Activated naive CD4-positive, alpha-beta T cell treated with anti-CD3 and anti-CD28 coated beads, Interleukin-2, amount 10 ng/mL, durations not matched to agents 7 days and 5 days (primary cell): ENCODE results near the gene COX6B2.
A peak's percentile ranks its signal among the peaks of the same experiment; 100 is the strongest.

Source experiments
- CTCF ChIA-PET: fragments of 350-600 bp; sonication (Branson Sonifier 250); formaldehyde crosslinking; loops from one replicate; lab custom pipeline; 2021; ENCODE audit warnings: antibody characterized with exemption; lab: Charles Lee
- DNase-seq: peaks from one replicate; pipeline ENCODE4 v3.0.0-alpha.2; 2020
- H3K27ac Mint-ChIP-seq: one replicate; pipeline ENCODE4 v1.8.0; 2021; ENCODE audit warnings: mild to moderate bottlenecking, moderate library complexity, mixed read lengths
- H3K27me3 Mint-ChIP-seq: one replicate; pipeline ENCODE4 v1.8.0; 2021; ENCODE audit warnings: mild to moderate bottlenecking, mixed read lengths
- H3K36me3 Mint-ChIP-seq: one replicate; pipeline ENCODE4 v1.8.0; 2021; ENCODE audit warnings: mixed read lengths
- H3K4me1 Mint-ChIP-seq: one replicate; pipeline ENCODE4 v1.8.0; 2021; ENCODE audit warnings: mixed read lengths
- H3K4me3 Mint-ChIP-seq: one replicate; pipeline ENCODE4 v1.8.0; 2021; ENCODE audit warnings: mild to moderate bottlenecking, moderate library complexity, mixed read lengths
- H3K9me3 Mint-ChIP-seq: one replicate; pipeline ENCODE4 v1.8.0; 2021; ENCODE audit warnings: mixed read lengths

COX6B2 gene

GRCh38 chr19:55373306-55373992 lies 18.9 kb upstream of the COX6B2 start:
- Mint-ChIP-seq H3K9me3 (no peaks in the 10 kb centered on the region), H3K27me3 (peaks cover 92% of the 10 kb centered on the region), H3K27ac (no peak overlapping the region), H3K4me1 (peaks cover 9% of the 10 kb centered on the region), H3K4me3 (no peak overlapping the region), H3K36me3 (no peaks in the 10 kb centered on the region)
- no peak for DNase-seq
- CTCF ChIA-PET: interaction anchor here (0.6 kb wide), 1 partner anchor 85 kb away, joined by 3 read pairs; no protein-coding TSS in a partner anchor

- Mint-ChIP-seq H3K9me3 (no peaks in the 10 kb centered on the region), H3K4me3 (no peak overlapping the region), H3K36me3 (no peaks in the 10 kb centered on the region), H3K4me1 (peaks cover 9% of the 10 kb centered on the region), H3K27ac (no peak overlapping the region), H3K27me3 (peaks cover 96% of the 10 kb centered on the region)
- no peak for DNase-seq
- CTCF ChIA-PET: no interaction called here
Measured at GRCh38 chr19:55372316-55373081, 18.0 kb upstream of the COX6B2 start.

- H3K4me3 Mint-ChIP-seq: peak within 1 kb of the TSS; percentile 21
- H3K36me3 Mint-ChIP-seq: no peaks in the 10 kb centered on the region
- H3K27me3 Mint-ChIP-seq: peaks cover 91% of the 10 kb centered on the region
- no peak for DNase-seq
- H3K27ac Mint-ChIP-seq: no peak within 1 kb of the TSS
- peaks cover 9% of the 10 kb centered on the region for H3K4me1 Mint-ChIP-seq
- H3K9me3 Mint-ChIP-seq: no peaks in the 10 kb centered on the region
- CTCF ChIA-PET: no interaction called here
Measured at GRCh38 chr19:55370305-55370988, 15.9 kb upstream of the COX6B2 start, which contains the start of gene IL11. Gene IL11, minus strand, starts transcription at chr19:55370463. Its CDS starts 153 bp downstream, at chr19:55370310.

GRCh38 chr19:55369653-55370304 lies 15.3 kb upstream of the COX6B2 start:
- Mint-ChIP-seq H3K36me3 (no peaks in the 10 kb centered on the region), H3K4me1 (peaks cover 9% of the 10 kb centered on the region), H3K4me3 (peak overlapping the region; percentile 21), H3K9me3 (no peaks in the 10 kb centered on the region), H3K27me3 (peaks cover 91% of the 10 kb centered on the region), H3K27ac (no peak overlapping the region)
- CTCF ChIA-PET: no interaction called here
- DNase-seq: peak; percentile 44

- peaks cover 9% of the 10 kb centered on the region for H3K4me1 Mint-ChIP-seq
- H3K36me3 Mint-ChIP-seq: no peaks in the 10 kb centered on the region
- no peak overlapping the region for H3K27ac Mint-ChIP-seq
- DNase-seq: peak; percentile 35
- no peaks in the 10 kb centered on the region for H3K9me3 Mint-ChIP-seq
- H3K4me3 Mint-ChIP-seq: no peak overlapping the region
- H3K27me3 Mint-ChIP-seq: peaks cover 86% of the 10 kb centered on the region
- CTCF ChIA-PET: interaction anchor here (0.8 kb wide), 1 partner anchor 18 kb away, joined by 4 read pairs; no protein-coding TSS in a partner anchor
Measured at GRCh38 chr19:55368701-55369563, 14.4 kb upstream of the COX6B2 start.

- H3K27ac Mint-ChIP-seq: no peak overlapping the region
- no peak for DNase-seq
- CTCF ChIA-PET: interaction anchor here (0.8 kb wide), 1 partner anchor 17 kb away, joined by 4 read pairs; no protein-coding TSS in a partner anchor
- H3K4me3 Mint-ChIP-seq: no peak overlapping the region
- peaks cover 83% of the 10 kb centered on the region for H3K27me3 Mint-ChIP-seq
- no peaks in the 10 kb centered on the region for H3K9me3 Mint-ChIP-seq
- H3K36me3 Mint-ChIP-seq: no peaks in the 10 kb centered on the region
- H3K4me1 Mint-ChIP-seq: peaks cover 9% of the 10 kb centered on the region
Measured at GRCh38 chr19:55368106-55368505, 13.6 kb upstream of the COX6B2 start.

GRCh38 chr19:55366790-55367189 lies 12.3 kb upstream of the COX6B2 start:
- no peaks in the 10 kb centered on the region for H3K9me3 Mint-ChIP-seq
- peaks cover 70% of the 10 kb centered on the region for H3K27me3 Mint-ChIP-seq
- CTCF ChIA-PET: no interaction called here
- H3K4me3 Mint-ChIP-seq: no peak overlapping the region
- no peak for DNase-seq
- peaks cover 9% of the 10 kb centered on the region for H3K4me1 Mint-ChIP-seq
- H3K27ac Mint-ChIP-seq: no peak overlapping the region
- H3K36me3 Mint-ChIP-seq: no peaks in the 10 kb centered on the region

- H3K4me1 Mint-ChIP-seq: peaks cover 9% of the 10 kb centered on the region
- H3K4me3 Mint-ChIP-seq: no peak overlapping the region
- H3K9me3 Mint-ChIP-seq: no peaks in the 10 kb centered on the region
- H3K27ac Mint-ChIP-seq: no peak overlapping the region
- peaks cover 61% of the 10 kb centered on the region for H3K27me3 Mint-ChIP-seq
- CTCF ChIA-PET: no interaction called here
- DNase-seq: no peak
- H3K36me3 Mint-ChIP-seq: no peaks in the 10 kb centered on the region
Measured at GRCh38 chr19:55365964-55366363, 11.4 kb upstream of the COX6B2 start.

- peaks cover 5% of the 10 kb centered on the region for H3K4me1 Mint-ChIP-seq
- peaks cover 54% of the 10 kb centered on the region for H3K27me3 Mint-ChIP-seq
- CTCF ChIA-PET: no interaction called here
- H3K9me3 Mint-ChIP-seq: no peaks in the 10 kb centered on the region
- no peak overlapping the region for H3K27ac Mint-ChIP-seq
- no peak for DNase-seq
- H3K36me3 Mint-ChIP-seq: no peaks in the 10 kb centered on the region
- no peak overlapping the region for H3K4me3 Mint-ChIP-seq
Measured at GRCh38 chr19:55365245-55365644, 10.7 kb upstream of the COX6B2 start.

- no peak within 1 kb of the TSS for H3K27ac Mint-ChIP-seq
- H3K4me1 Mint-ChIP-seq: no peaks in the 10 kb centered on the region
- DNase-seq: no peak
- peaks cover 44% of the 10 kb centered on the region for H3K27me3 Mint-ChIP-seq
- H3K36me3 Mint-ChIP-seq: no peaks in the 10 kb centered on the region
- H3K9me3 Mint-ChIP-seq: no peaks in the 10 kb centered on the region
- H3K4me3 Mint-ChIP-seq: no peak within 1 kb of the TSS
- CTCF ChIA-PET: no interaction called here
Measured at GRCh38 chr19:55362990-55363716, 8.6 kb upstream of the COX6B2 start, which contains the start of gene GARIN5B. Gene GARIN5B, minus strand, starts transcription at chr19:55363260. Its CDS starts 194 bp downstream, at chr19:55363066.

- CTCF ChIA-PET: no interaction called here
- peaks cover 43% of the 10 kb centered on the region for H3K27me3 Mint-ChIP-seq
- no peak overlapping the region for H3K27ac Mint-ChIP-seq
- no peak overlapping the region for H3K4me3 Mint-ChIP-seq
- H3K36me3 Mint-ChIP-seq: no peaks in the 10 kb centered on the region
- DNase-seq: no peak
- no peaks in the 10 kb centered on the region for H3K4me1 Mint-ChIP-seq
- no peaks in the 10 kb centered on the region for H3K9me3 Mint-ChIP-seq
Measured at GRCh38 chr19:55362174-55362989, 7.9 kb upstream of the COX6B2 start.

- DNase-seq: no peak
- no peaks in the 10 kb centered on the region for H3K4me1 Mint-ChIP-seq
- no peak overlapping the region for H3K27ac Mint-ChIP-seq
- H3K9me3 Mint-ChIP-seq: no peaks in the 10 kb centered on the region
- CTCF ChIA-PET: no interaction called here
- no peak overlapping the region for H3K4me3 Mint-ChIP-seq
- peaks cover 45% of the 10 kb centered on the region for H3K27me3 Mint-ChIP-seq
- no peaks in the 10 kb centered on the region for H3K36me3 Mint-ChIP-seq
Measured at GRCh38 chr19:55360902-55361301, 6.4 kb upstream of the COX6B2 start.
